GM18909 (cell line): Measurements from ENCODE around the gene RIMKLA.

Experiments used
- ATAC-seq: cut with Tn5 transposase; IDR thresholded peaks from one replicate; pipeline ENCODE4 v1.9.1; 2021; ENCODE audit warnings: mild to moderate bottlenecking; ENCODE audit not compliant: unreplicated experiment, poor library complexity

RIMKLA gene

GRCh38 chr1:42370876-42371549 is 9.6 kb upstream of the RIMKLA start:
- no peak for ATAC-seq

- no peak for ATAC-seq
These were observed 7.8 kb upstream of the RIMKLA start for GRCh38 chr1:42372796-42373195.

GRCh38 chr1:42379794-42380585 is 602 bp upstream of the RIMKLA start:
- peak; percentile 51 for ATAC-seq

GRCh38 chr1:42381280-42381673 is 685 bp downstream of the RIMKLA start:
- no peak for ATAC-seq

- ATAC-seq, result no peak
These were observed 4.7 kb downstream of the RIMKLA start for GRCh38 chr1:42385283-42385682.

GRCh38 chr1:42386051-42386450 is 5.5 kb downstream of the RIMKLA start:
- no peak for ATAC-seq

- no peak for ATAC-seq
These were observed 11.7 kb downstream of the RIMKLA start for GRCh38 chr1:42392255-42392654.

- ATAC-seq, result no peak
These were observed 12.6 kb downstream of the RIMKLA start for GRCh38 chr1:42392967-42393848.

GRCh38 chr1:42399315-42400100 is 18.9 kb downstream of the RIMKLA start:
- ATAC-seq, result no peak

- no peak for ATAC-seq
These were observed 23.3 kb downstream of the RIMKLA start for GRCh38 chr1:42403880-42404400.

GRCh38 chr1:42414551-42415496 is 34.2 kb downstream of the RIMKLA start:
- ATAC-seq, result no peak

GRCh38 chr1:42417166-42417565 is 36.6 kb downstream of the RIMKLA start:
- ATAC-seq, result no peak

- no peak for ATAC-seq
These were observed 37.9 kb downstream of the RIMKLA start for GRCh38 chr1:42418516-42418915.

- no peak for ATAC-seq
These were observed 38.7 kb downstream of the RIMKLA start for GRCh38 chr1:42419126-42419821.

- no peak for ATAC-seq
These were observed 39.5 kb downstream of the RIMKLA start for GRCh38 chr1:42420121-42420520.

GRCh38 chr1:42420911-42421585 is 40.5 kb downstream of the RIMKLA start:
- ATAC-seq, result no peak

GRCh38 chr1:42422737-42423136 is 42.1 kb downstream of the RIMKLA start:
- ATAC-seq, result no peak

- ATAC-seq, result no peak
These were observed 43.1 kb downstream of the RIMKLA start for GRCh38 chr1:42423681-42424080.
